ENCODE data around the gene KLHL30. TPM values are rescaled to one million over a fixed set of nuclear protein-coding genes. Genes with fewer than 3 reads are reported as not detected.

The KLHL30 gene
- total RNA-seq, 1 experiment from 2014 or later, result 0.61 TPM

GRCh38 chr2:238120463-238121298, 17.8 kb upstream of the KLHL30 start:
- ChIA-PET POLR2A (no interaction called here), RAD21 (ENCODE audit: low non-redundant PET in 1 of 2, low total read pairs in 2 of 2, uncharacterized antibody in 2 of 2, unreplicated experiment in 2 of 2) (no interaction called here), CTCF (no interaction called here)
- no TSS peak for BruUV-seq (replicated peaks)
- ATAC-seq, result no peak; the same call in 1 of the 2 replicates
- H3K4me3 ChIP-seq (replicated peaks in 1 of 2; ENCODE audit: low read depth in 1 of 2, low read length in 2 of 2), result no peak overlapping the region
- no peaks in the 10 kb centered on the region for H3K9me2 ChIP-seq (ENCODE audit: insufficient read depth)
- no peaks in the 10 kb centered on the region for H3K79me2 ChIP-seq (ENCODE audit: insufficient read depth, low read length)
- peaks cover 0 to 3% of the 10 kb centered on the region in 2 experiments; a peak in 1 of 4 replicates for H3K4me1 ChIP-seq (ENCODE audit: control insufficient read depth in 1 of 2, insufficient read depth in 2 of 2, low read length in 2 of 2)
- no peaks in the 10 kb centered on the region; the same call in 1 of the 2 replicates for H3K27me3 ChIP-seq (ENCODE audit: insufficient read depth, low read length)
- H4K20me1 ChIP-seq (ENCODE audit: insufficient read depth), result no peaks in the 10 kb centered on the region
- H3K9ac ChIP-seq (ENCODE audit: low read length), result no peak overlapping the region
- H2AFZ ChIP-seq (ENCODE audit: low read depth, low read length, poor library complexity, severe bottlenecking), result no peak overlapping the region
- H3K9me3 ChIP-seq (ENCODE audit: control insufficient read depth in 1 of 2, insufficient read depth in 1 of 2, low read depth in 1 of 2, low read length in 2 of 2), result no peaks in the 10 kb centered on the region; a peak in 1 of 4 replicates
- no peak for DNase-seq (ENCODE audit: low read depth, low spot score)
- no peak overlapping the region for H3K27ac ChIP-seq (ENCODE audit: low read depth, low read length)
- no peaks in the 10 kb centered on the region for H3K36me3 ChIP-seq (ENCODE audit: control insufficient read depth in 1 of 2, insufficient read depth in 2 of 2, low read length in 2 of 2)
- intact Hi-C loops (cut with micrococcal nuclease), result no loop called here
- H3K4me2 ChIP-seq (ENCODE audit: low read length), result no peak overlapping the region
- TF ChIP-seq, protein P1, sequence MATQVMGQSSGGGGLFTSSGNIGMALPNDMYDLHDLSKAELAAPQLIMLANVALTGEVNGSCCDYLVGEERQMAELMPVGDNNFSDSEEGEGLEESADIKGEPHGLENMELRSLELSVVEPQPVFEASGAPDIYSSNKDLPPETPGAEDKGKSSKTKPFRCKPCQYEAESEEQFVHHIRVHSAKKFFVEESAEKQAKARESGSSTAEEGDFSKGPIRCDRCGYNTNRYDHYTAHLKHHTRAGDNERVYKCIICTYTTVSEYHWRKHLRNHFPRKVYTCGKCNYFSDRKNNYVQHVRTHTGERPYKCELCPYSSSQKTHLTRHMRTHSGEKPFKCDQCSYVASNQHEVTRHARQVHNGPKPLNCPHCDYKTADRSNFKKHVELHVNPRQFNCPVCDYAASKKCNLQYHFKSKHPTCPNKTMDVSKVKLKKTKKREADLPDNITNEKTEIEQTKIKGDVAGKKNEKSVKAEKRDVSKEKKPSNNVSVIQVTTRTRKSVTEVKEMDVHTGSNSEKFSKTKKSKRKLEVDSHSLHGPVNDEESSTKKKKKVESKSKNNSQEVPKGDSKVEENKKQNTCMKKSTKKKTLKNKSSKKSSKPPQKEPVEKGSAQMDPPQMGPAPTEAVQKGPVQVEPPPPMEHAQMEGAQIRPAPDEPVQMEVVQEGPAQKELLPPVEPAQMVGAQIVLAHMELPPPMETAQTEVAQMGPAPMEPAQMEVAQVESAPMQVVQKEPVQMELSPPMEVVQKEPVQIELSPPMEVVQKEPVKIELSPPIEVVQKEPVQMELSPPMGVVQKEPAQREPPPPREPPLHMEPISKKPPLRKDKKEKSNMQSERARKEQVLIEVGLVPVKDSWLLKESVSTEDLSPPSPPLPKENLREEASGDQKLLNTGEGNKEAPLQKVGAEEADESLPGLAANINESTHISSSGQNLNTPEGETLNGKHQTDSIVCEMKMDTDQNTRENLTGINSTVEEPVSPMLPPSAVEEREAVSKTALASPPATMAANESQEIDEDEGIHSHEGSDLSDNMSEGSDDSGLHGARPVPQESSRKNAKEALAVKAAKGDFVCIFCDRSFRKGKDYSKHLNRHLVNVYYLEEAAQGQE (IDR thresholded peaks at IDR 0.05; ENCODE audit: low read depth), result no peak
- TF ChIP-seq RAD21 (IDR thresholded peaks at IDR 0.05; ENCODE audit: low read depth) (no peak), SRF (IDR thresholded peaks at IDR 0.05; ENCODE audit: low read depth) (no peak), ELF1 (IDR thresholded peaks at IDR 0.05; ENCODE audit: borderline replicate concordance, low read depth) (no peak), ZFX (IDR thresholded peaks at IDR 0.05) (no peak), SIN3A (IDR thresholded peaks at IDR 0.05; ENCODE audit: low read depth) (no peak), EGR1 (IDR thresholded peaks at IDR 0.05; ENCODE audit: low read depth) (no peak), JUND (IDR thresholded peaks at IDR 0.05) (no peak), EZH2 (IDR thresholded peaks at IDR 0.05) (no peak), TCF7L2 (IDR thresholded peaks at IDR 0.05; ENCODE audit: borderline replicate concordance, extremely low read depth, insufficient read depth, insufficient read length) (no peak)
- TF ChIP-seq, protein P2, sequence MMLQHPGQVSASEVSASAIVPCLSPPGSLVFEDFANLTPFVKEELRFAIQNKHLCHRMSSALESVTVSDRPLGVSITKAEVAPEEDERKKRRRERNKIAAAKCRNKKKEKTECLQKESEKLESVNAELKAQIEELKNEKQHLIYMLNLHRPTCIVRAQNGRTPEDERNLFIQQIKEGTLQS (IDR thresholded peaks at IDR 0.05), result no peak
- TF ChIP-seq, protein P3, sequence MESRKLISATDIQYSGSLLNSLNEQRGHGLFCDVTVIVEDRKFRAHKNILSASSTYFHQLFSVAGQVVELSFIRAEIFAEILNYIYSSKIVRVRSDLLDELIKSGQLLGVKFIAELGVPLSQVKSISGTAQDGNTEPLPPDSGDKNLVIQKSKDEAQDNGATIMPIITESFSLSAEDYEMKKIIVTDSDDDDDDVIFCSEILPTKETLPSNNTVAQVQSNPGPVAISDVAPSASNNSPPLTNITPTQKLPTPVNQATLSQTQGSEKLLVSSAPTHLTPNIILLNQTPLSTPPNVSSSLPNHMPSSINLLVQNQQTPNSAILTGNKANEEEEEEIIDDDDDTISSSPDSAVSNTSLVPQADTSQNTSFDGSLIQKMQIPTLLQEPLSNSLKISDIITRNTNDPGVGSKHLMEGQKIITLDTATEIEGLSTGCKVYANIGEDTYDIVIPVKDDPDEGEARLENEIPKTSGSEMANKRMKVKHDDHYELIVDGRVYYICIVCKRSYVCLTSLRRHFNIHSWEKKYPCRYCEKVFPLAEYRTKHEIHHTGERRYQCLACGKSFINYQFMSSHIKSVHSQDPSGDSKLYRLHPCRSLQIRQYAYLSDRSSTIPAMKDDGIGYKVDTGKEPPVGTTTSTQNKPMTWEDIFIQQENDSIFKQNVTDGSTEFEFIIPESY (IDR thresholded peaks at IDR 0.05; ENCODE audit: extremely low read depth, insufficient replicate concordance, low read length), result no peak
